ENCODE data around the gene RPLP1. TPM values are rescaled to one million over a fixed set of nuclear protein-coding genes. Genes with fewer than 3 reads are reported as not detected.

RPLP1 gene
- total RNA-seq, 4 donors from 2014 or later, result 623 to 1,424 (median 1,017) TPM

DNA sequence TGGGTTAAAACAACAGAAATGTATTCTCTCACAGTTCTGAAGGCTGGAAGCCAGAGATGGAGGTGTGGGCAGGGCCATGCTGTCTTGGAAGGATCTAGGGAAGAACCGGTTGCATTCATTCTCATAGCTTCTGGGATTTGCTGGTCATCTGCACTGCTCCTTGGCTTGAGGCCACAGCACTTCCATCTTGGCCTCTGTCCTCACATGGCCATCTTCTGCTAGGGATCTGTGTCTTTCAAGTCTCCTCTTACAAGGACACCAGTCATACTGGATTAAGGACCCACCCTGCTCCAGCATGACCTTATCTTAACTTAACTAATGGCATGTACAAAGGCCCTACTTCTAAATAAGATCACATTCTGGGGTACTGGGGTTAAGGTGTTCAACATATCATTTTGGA lies 47.7 kb downstream of the RPLP1 start:
- TF ChIP-seq EP300 (IDR thresholded peaks at IDR 0.05) (no peak), POLR2A (IDR thresholded peaks at IDR 0.05) (no peak), POLR2AphosphoS5 (IDR thresholded peaks at IDR 0.05) (no peak)
- TF ChIP-seq, protein P1, sequence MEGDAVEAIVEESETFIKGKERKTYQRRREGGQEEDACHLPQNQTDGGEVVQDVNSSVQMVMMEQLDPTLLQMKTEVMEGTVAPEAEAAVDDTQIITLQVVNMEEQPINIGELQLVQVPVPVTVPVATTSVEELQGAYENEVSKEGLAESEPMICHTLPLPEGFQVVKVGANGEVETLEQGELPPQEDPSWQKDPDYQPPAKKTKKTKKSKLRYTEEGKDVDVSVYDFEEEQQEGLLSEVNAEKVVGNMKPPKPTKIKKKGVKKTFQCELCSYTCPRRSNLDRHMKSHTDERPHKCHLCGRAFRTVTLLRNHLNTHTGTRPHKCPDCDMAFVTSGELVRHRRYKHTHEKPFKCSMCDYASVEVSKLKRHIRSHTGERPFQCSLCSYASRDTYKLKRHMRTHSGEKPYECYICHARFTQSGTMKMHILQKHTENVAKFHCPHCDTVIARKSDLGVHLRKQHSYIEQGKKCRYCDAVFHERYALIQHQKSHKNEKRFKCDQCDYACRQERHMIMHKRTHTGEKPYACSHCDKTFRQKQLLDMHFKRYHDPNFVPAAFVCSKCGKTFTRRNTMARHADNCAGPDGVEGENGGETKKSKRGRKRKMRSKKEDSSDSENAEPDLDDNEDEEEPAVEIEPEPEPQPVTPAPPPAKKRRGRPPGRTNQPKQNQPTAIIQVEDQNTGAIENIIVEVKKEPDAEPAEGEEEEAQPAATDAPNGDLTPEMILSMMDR (IDR thresholded peaks at IDR 0.05), result no peak
- Histone ChIP-seq H3K27me3 (no peaks in the 10 kb centered on the region), H3K36me3 (no peaks in the 10 kb centered on the region), H3K4me3 (no peak overlapping the region), H3K4me1 (no peaks in the 10 kb centered on the region), H3K9me3 (no peaks in the 10 kb centered on the region), H3K27ac (no peak overlapping the region)
- WGBS, result 100% methylated on average over 1 of the region's 1 CpG
- no peak for DNase-seq (ENCODE audit: low spot score in 2 of 2)

DNA sequence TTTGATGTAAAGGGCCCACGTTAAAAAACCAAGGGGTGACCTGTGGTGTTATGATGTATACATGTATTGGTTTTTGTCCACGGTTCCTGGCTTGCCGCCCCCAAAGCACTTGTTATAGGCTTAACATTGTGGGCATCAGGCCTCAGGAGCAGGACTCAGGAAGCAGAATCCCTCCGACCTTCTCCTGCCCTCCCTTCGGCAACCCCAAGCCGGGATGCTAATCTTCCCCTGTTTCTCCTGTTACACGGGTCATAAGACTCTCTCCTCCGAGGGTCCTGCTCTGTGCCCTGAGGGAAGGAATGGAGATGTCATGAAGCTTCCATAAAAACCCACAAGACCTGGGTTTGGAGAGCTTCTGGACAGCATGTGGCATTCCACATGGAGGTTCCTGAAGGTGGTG lies 48.8 kb downstream of the RPLP1 start:
- WGBS, result 94% methylated on average over 8 of the region's 8 CpGs
- Histone ChIP-seq H3K27me3 (no peaks in the 10 kb centered on the region), H3K27ac (no peak overlapping the region), H3K4me3 (no peak overlapping the region), H3K36me3 (no peaks in the 10 kb centered on the region), H3K4me1 (no peaks in the 10 kb centered on the region), H3K9me3 (no peaks in the 10 kb centered on the region)
- no peak for TF ChIP-seq POLR2A (IDR thresholded peaks at IDR 0.05)
- TF ChIP-seq, protein P1 (IDR thresholded peaks at IDR 0.05), result no peak
- TF ChIP-seq EP300 (IDR thresholded peaks at IDR 0.05), result no peak
- no peak for TF ChIP-seq POLR2AphosphoS5 (IDR thresholded peaks at IDR 0.05)
- DNase-seq (ENCODE audit: low spot score in 2 of 2), result peak in 1 of 2 donors; percentile 40

DNA sequence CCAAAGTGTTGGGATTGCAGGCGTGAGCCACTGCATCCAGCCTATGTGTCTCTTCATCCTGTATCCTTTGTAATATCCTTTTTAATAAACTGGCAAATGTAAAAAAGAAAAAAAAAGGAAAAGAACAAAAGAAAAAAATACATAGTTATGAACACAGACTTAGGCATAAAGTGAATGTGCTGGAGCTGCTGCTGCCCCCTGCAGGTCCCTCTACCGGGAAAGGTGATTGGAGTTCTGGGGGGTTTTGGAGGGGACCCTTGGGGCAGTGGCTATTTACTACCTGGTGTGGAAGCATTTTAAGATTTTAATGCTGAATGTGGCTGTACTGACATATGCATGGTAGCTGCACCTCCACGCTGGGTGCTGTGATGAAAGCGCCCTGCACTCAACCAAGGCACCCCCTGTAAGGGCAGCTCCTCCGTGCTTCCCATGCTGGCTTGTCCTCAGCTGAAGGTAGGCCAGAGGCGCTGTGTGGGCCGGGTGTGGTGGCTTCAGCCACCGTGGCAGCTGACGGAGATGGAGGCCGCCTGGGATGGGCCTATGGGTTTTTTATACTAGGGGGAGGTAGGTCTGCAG lies 49.9 kb downstream of the RPLP1 start:
- H3K36me3 ChIP-seq, result no peaks in the 10 kb centered on the region
- TF ChIP-seq EP300 (IDR thresholded peaks at IDR 0.05), result no peak
- TF ChIP-seq, protein P1 (IDR thresholded peaks at IDR 0.05), result no peak
- TF ChIP-seq POLR2AphosphoS5 (IDR thresholded peaks at IDR 0.05), result no peak
- peak in 1 of 2 donors; percentile 35 for DNase-seq (ENCODE audit: low spot score in 2 of 2)
- H3K27me3 ChIP-seq, result no peaks in the 10 kb centered on the region
- H3K4me3 ChIP-seq, result no peak overlapping the region
- H3K4me1 ChIP-seq, result no peaks in the 10 kb centered on the region
- 80% methylated on average over 10 of the region's 10 CpGs for WGBS
- no peak overlapping the region for H3K27ac ChIP-seq
- H3K9me3 ChIP-seq, result no peaks in the 10 kb centered on the region

DNA sequence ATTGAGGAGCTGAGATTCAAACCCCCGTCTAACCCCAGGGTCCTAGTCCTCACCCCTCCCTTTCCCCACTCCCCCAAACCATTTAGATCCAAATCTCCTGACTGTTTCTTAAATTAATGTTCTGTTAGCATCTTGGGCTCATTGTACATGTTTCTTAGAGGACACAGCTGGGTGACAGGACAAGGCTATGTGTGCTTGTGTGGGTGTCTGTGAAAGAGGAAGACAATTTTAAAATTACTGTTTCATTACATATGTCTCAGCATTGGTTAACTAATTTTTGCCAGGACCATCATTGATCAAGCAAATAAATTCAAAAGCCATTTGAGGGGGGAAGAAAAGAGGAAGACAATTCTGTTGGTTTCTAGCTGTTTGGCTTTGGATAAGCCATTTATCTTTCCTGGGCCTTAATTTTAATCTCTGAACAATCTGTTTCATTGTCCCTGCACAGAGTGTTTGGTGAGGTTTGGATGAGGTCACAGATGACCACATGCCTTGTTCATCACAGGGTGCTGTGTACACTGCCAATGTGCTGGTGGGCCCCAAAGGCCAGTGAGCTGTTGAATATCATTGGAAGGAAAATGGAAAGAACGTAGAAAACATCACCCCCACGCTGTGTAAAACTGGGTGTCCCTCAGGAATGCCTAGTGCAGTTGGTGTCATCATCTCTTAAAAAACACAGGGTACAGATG lies 51.9 kb downstream of the RPLP1 start:
- Histone ChIP-seq H3K27me3 (no peaks in the 10 kb centered on the region), H3K9me3 (no peaks in the 10 kb centered on the region), H3K27ac (no peak overlapping the region), H3K4me3 (no peak overlapping the region), H3K4me1 (no peaks in the 10 kb centered on the region), H3K36me3 (no peaks in the 10 kb centered on the region)
- TF ChIP-seq, protein P1 (IDR thresholded peaks at IDR 0.05), result no peak
- TF ChIP-seq POLR2AphosphoS5 (IDR thresholded peaks at IDR 0.05) (no peak), EP300 (IDR thresholded peaks at IDR 0.05) (no peak), POLR2A (IDR thresholded peaks at IDR 0.05) (no peak)
- WGBS, result 82% methylated on average over 3 of the region's 3 CpGs
- peak in 1 of 2 donors; percentile 48 for DNase-seq (ENCODE audit: low spot score in 2 of 2)

Other genes with a start within 250 kb of the RPLP1 start
- 10 to 100 TPM in 1 of 4 donors, 1 to 10 TPM in 3; 2.5 to 22.4 (median 9.3) TPM for gene PAQR5, start 153.9 kb upstream of the RPLP1 start, total RNA-seq
- 1 to 10 TPM; 2.7 to 8.5 (median 6.9) TPM for gene KIF23, start 38.5 kb upstream of the RPLP1 start, total RNA-seq